Transverse colon (tissue), 4 donors: ENCODE results near the gene WNK4. TPM values are rescaled to one million over a fixed set of nuclear protein-coding genes. Genes with fewer than 3 reads are reported as not detected.

Source experiments
- DNase-seq: peaks from one replicate; pipeline ENCODE4 v3.0.0-alpha.2; 2019
- H3K27ac ChIP-seq, 4 donors: fragments of 200-600 bp; sonication (generic); 2 replicates each; pipeline ENCODE4 v1.5.1; 2016 to 2018; ENCODE audit warnings: inconsistent platforms in 4 of 4
- H3K27me3 ChIP-seq: fragments of 200-600 bp; sonication (generic); 2 replicates; pipeline ENCODE4 v1.5.1; 2017; ENCODE audit warnings: inconsistent platforms
- H3K36me3 ChIP-seq, 4 donors: fragments of 200-600 bp; sonication (generic); 2 replicates each; pipeline ENCODE4 v1.5.1; 2017 to 2019; ENCODE audit warnings: inconsistent platforms in 4 of 4
- H3K4me1 ChIP-seq, 4 donors: fragments of 200-600 bp; sonication (generic); 2 replicates each; pipeline ENCODE4 v1.5.1; 2017 to 2020; ENCODE audit warnings: inconsistent platforms in 4 of 4
- H3K4me3 ChIP-seq, 4 donors: fragments of 200-600 bp; sonication (generic); 1 replicate in 1 of 4; 2 replicates in 3 of 4; pipeline versions ENCODE4 v1.5.1 to v1.6.1; 2017 to 2019; ENCODE audit warnings: inconsistent platforms in 4 of 4
- H3K9me3 ChIP-seq, 2 donors: fragments of 200-600 bp; sonication (generic); 2 replicates each; pipeline ENCODE4 v1.5.1; 2017 to 2019; ENCODE audit warnings: inconsistent platforms in 2 of 2
- EP300 ChIP-seq: sonication (generic); formaldehyde crosslinking; IDR thresholded peaks from one replicate; pipeline ENCODE4 v1.6.1; 2017; ENCODE audit warnings: antibody characterized with exemption, low read depth
- POLR2A ChIP-seq: fragments of 450-650 bp; IDR thresholded peaks from one replicate; pipeline ENCODE4 v1.6.1; 2016; ENCODE audit warnings: antibody characterized with exemption, mild to moderate bottlenecking, moderate library complexity
- POLR2AphosphoS5 ChIP-seq, 3 donors: sonication (generic); formaldehyde crosslinking; IDR thresholded peaks; one replicate each; pipeline ENCODE4 v1.6.1; 2016; ENCODE audit warnings: antibody characterized with exemption in 3 of 3
- whole genome bisulfite sequencing, 2 donors: methylation state at CpG; one replicate each; pipeline ENCODE4 v1.1.5; 2018; ENCODE audit warnings: low coverage in 1 of 2; 5-methylcytosine and 5-hydroxymethylcytosine counted together
- in situ Hi-C, 4 donors: fragments of 200-750 bp; cut with MboI; loops; one replicate each; pipeline versions ENCODE4 v1.15.0 to v1.15.1; 2017; ENCODE audit warnings: low sequenced_read_pairs in 3 of 4, low pct_ligation_motif_present in 1 of 4, low pct_unique_long_range_greater_than_20kb in 1 of 4
- intact Hi-C: fragments of 100-400 bp; cut with DNase I; formaldehyde crosslinking; loops from one replicate; pipeline ENCODE4 v1.15.1; 2023; ENCODE audit warnings: low total_unique reads
- small RNA-seq, 4 donors: library from RNA; depleted of rRNA; stranded (forward); fragments of <200 nt; gene quantifications; one replicate each; pipeline ENCODE3, GENCODE V24; 2016
- total RNA-seq, 4 donors: library from RNA; depleted of rRNA; stranded (reverse); fragments of >200 nt; gene quantifications; one replicate each; pipeline ENCODE4 v1.1.0, GENCODE V29; 2016
- TF ChIP-seq, protein P1 (sequence below), 5 experiments: fragments of 200-600 bp in 3 of 5; fragments of 450-650 bp in 2 of 5; sonication (generic) in 3 of 5; IDR thresholded peaks; 1 replicate in 2 of 5; 2 replicates in 3 of 5; pipeline ENCODE4 v1.5.1; 2016 to 2017; ENCODE audit warnings: antibody characterized with exemption in 5 of 5, inconsistent platforms in 3 of 5, mild to moderate bottlenecking in 2 of 5, moderate library complexity in 1 of 5

The WNK4 gene
- total RNA-seq, 4 donors from 2014 or later: 17.9 to 87.6 (median 40.9) TPM

GRCh38 chr17:42844761-42845555, 64.5 kb downstream of the WNK4 start:
- Histone ChIP-seq H3K27ac (no peak overlapping the region), H3K27me3 (peaks cover 14% of the 10 kb centered on the region), H3K9me3 (no peaks in the 10 kb centered on the region), H3K4me1 (peaks cover 5 to 9% (median 7%) of the 10 kb centered on the region in 4 donors), H3K4me3 (no peak overlapping the region), H3K36me3 (peaks cover 0 to 13% (median 6%) of the 10 kb centered on the region in 4 donors)
- TF ChIP-seq POLR2AphosphoS5 (IDR thresholded peaks at IDR 0.05) (no peak), POLR2A (no peak), EP300 (no peak)
- TF ChIP-seq, protein P1, sequence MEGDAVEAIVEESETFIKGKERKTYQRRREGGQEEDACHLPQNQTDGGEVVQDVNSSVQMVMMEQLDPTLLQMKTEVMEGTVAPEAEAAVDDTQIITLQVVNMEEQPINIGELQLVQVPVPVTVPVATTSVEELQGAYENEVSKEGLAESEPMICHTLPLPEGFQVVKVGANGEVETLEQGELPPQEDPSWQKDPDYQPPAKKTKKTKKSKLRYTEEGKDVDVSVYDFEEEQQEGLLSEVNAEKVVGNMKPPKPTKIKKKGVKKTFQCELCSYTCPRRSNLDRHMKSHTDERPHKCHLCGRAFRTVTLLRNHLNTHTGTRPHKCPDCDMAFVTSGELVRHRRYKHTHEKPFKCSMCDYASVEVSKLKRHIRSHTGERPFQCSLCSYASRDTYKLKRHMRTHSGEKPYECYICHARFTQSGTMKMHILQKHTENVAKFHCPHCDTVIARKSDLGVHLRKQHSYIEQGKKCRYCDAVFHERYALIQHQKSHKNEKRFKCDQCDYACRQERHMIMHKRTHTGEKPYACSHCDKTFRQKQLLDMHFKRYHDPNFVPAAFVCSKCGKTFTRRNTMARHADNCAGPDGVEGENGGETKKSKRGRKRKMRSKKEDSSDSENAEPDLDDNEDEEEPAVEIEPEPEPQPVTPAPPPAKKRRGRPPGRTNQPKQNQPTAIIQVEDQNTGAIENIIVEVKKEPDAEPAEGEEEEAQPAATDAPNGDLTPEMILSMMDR (IDR thresholded peaks at IDR 0.05): no peak
- WGBS, 2 donors: 91% methylated on average over 22 of the region's 24 CpGs; no CpG with 5 or more reads in 1 of the 2 donors
- DNase-seq: no peak
- intact Hi-C loops: loop anchor here (5.0 kb wide), 1 partner anchor 92 kb away; no protein-coding TSS in a partner anchor
- in situ Hi-C loops: loop anchor here (10.0 to 25.0 kb wide), 4 partner anchors 80 to 467 kb away; no protein-coding TSS in a partner anchor

GRCh38 chr17:42845556-42845917, 65.1 kb downstream of the WNK4 start:
- Histone ChIP-seq H3K27ac (no peak overlapping the region), H3K36me3 (peaks cover 0 to 7% (median 3%) of the 10 kb centered on the region in 4 donors), H3K27me3 (peaks cover 18% of the 10 kb centered on the region), H3K9me3 (no peaks in the 10 kb centered on the region), H3K4me1 (peaks cover 5 to 15% (median 12%) of the 10 kb centered on the region in 4 donors), H3K4me3 (no peak overlapping the region)
- in situ Hi-C loops (loop anchor here (10.0 to 25.0 kb wide), 4 partner anchors 79 to 467 kb away; no protein-coding TSS in a partner anchor), intact Hi-C loops (no loop called here)
- TF ChIP-seq EP300 (no peak), POLR2A (no peak), POLR2AphosphoS5 (IDR thresholded peaks at IDR 0.05) (no peak)
- TF ChIP-seq, protein P1 (IDR thresholded peaks at IDR 0.05): no peak
- no peak for DNase-seq
- 94% methylated on average over 12 of the region's 12 CpGs; no CpG with 5 or more reads in 1 of the 2 donors for WGBS, 2 donors

GRCh38 chr17:42845918-42846593, 65.6 kb downstream of the WNK4 start:
- peaks cover 5 to 17% (median 13%) of the 10 kb centered on the region in 4 donors for H3K4me1 ChIP-seq
- intact Hi-C loops: no loop called here
- in situ Hi-C loops: loop anchor here (10.0 to 25.0 kb wide), 4 partner anchors 79 to 466 kb away; no protein-coding TSS in a partner anchor
- peaks cover 0 to 5% (median 2%) of the 10 kb centered on the region in 4 donors for H3K36me3 ChIP-seq
- TF ChIP-seq POLR2AphosphoS5 (IDR thresholded peaks at IDR 0.05) (no peak), POLR2A (no peak), EP300 (no peak)
- TF ChIP-seq, protein P1 (IDR thresholded peaks at IDR 0.05): no peak
- 67 to 72% methylated on average over 3 to 7 of the region's 7 CpGs for WGBS, 2 donors
- DNase-seq: no peak
- H3K27ac ChIP-seq: no peak overlapping the region
- H3K9me3 ChIP-seq: no peaks in the 10 kb centered on the region
- H3K27me3 ChIP-seq: peaks cover 23% of the 10 kb centered on the region
- H3K4me3 ChIP-seq: no peak overlapping the region

Small RNA genes lying within 50 kb of the gene (small RNA-seq; reads per million reads assigned to genes)
- gene HMGN2P15 (0 reads per million in 4 donors), gene MIR6781 (0 reads per million in 4 donors)

Other genes starting within 250 kb of the WNK4 start
- 10 to 100 TPM; 35.4 to 95.7 (median 66.2) TPM for gene NAGLU, start 244.4 kb upstream of the WNK4 start, total RNA-seq
- 1 to 10 TPM in 1 of 4 donors, under 1 TPM in 2, not detected in 1; 0.41 to 2.2 (median 0.95) TPM for gene HSD17B1, start 227.7 kb upstream of the WNK4 start, total RNA-seq
- 10 to 100 TPM; 46.4 to 91.7 (median 57.6) TPM for gene COASY, start 218.5 kb upstream of the WNK4 start, total RNA-seq
- 100 to 1,000 TPM in 3 of 4 donors, 10 to 100 TPM in 1; 81.3 to 191 (median 143) TPM for gene MLX, start 213.5 kb upstream of the WNK4 start, total RNA-seq
- 1 to 10 TPM in 2 of 4 donors, under 1 TPM in 1, not detected in 1; 0.96 to 2.6 (median 1.3) TPM for gene PSMC3IP, start 202.9 kb upstream of the WNK4 start, total RNA-seq
- gene RETREG3, start 171.2 kb upstream of the WNK4 start, total RNA-seq: 10 to 100 TPM; 47.2 to 71.8 (median 59.0) TPM
- 10 to 100 TPM in 2 of 4 donors, 1 to 10 TPM in 2; 6.0 to 27.7 (median 14.3) TPM for gene TUBG1, start 170.9 kb upstream of the WNK4 start, total RNA-seq
- 10 to 100 TPM in 3 of 4 donors, 1 to 10 TPM in 1; 9.6 to 53.1 (median 26.7) TPM for gene TUBG2, start 121.3 kb upstream of the WNK4 start, total RNA-seq
- 10 to 100 TPM in 2 of 4 donors, 1 to 10 TPM in 2; 5.8 to 29.9 (median 9.9) TPM for gene PLEKHH3, start 103.6 kb upstream of the WNK4 start, total RNA-seq
- 1 to 10 TPM in 1 of 4 donors, under 1 TPM in 1, not detected in 2; 0.82 to 3.5 TPM for gene CCR10, start 98.8 kb upstream of the WNK4 start, total RNA-seq
- gene CNTNAP1, start 98.1 kb upstream of the WNK4 start, total RNA-seq: 10 to 100 TPM in 2 of 4 donors, 1 to 10 TPM in 2; 3.7 to 43.8 (median 10.1) TPM
- gene EZH1, start 35.6 kb upstream of the WNK4 start, total RNA-seq: 100 to 1,000 TPM in 1 of 4 donors, 10 to 100 TPM in 3; 30.4 to 159 (median 43.4) TPM
- gene RAMP2, start 19.4 kb upstream of the WNK4 start, total RNA-seq: 10 to 100 TPM in 2 of 4 donors, 1 to 10 TPM in 2; 6.1 to 88.0 (median 23.4) TPM
- gene VPS25, start 7.2 kb upstream of the WNK4 start, total RNA-seq: 100 to 1,000 TPM in 1 of 4 donors, 10 to 100 TPM in 3; 58.3 to 111 (median 79.7) TPM
- gene COA3, start 18.1 kb downstream of the WNK4 start, total RNA-seq: 100 to 1,000 TPM; 128 to 400 (median 171) TPM
- gene CNTD1, start 18.3 kb downstream of the WNK4 start, total RNA-seq: 1 to 10 TPM in 1 of 4 donors, under 1 TPM in 1, not detected in 2; 0.48 to 1.5 TPM
- gene BECN1, start 43.7 kb downstream of the WNK4 start, total RNA-seq: 100 to 1,000 TPM in 3 of 4 donors, 10 to 100 TPM in 1; 78.2 to 199 (median 120) TPM
- gene PSME3, start 52.8 kb downstream of the WNK4 start, total RNA-seq: 100 to 1,000 TPM in 1 of 4 donors, 10 to 100 TPM in 3; 37.0 to 131 (median 60.4) TPM
- 1 to 10 TPM in 2 of 4 donors, under 1 TPM in 2; 0.55 to 6.0 (median 1.1) TPM for gene AOC2, start 64.0 kb downstream of the WNK4 start, total RNA-seq
- 100 to 1,000 TPM in 1 of 4 donors, 10 to 100 TPM in 3; 14.3 to 134 (median 35.2) TPM for gene AOC3, start 70.6 kb downstream of the WNK4 start, total RNA-seq
- gene G6PC1, start 120.2 kb downstream of the WNK4 start, total RNA-seq: under 1 TPM in 2 of 4 donors, not detected in 2; 0.32 to 0.68 TPM
- 10 to 100 TPM in 2 of 4 donors, 1 to 10 TPM in 2; 2.6 to 21.9 (median 9.5) TPM for gene AARSD1, start 183.8 kb downstream of the WNK4 start, total RNA-seq
- gene PTGES3L, start 199.5 kb downstream of the WNK4 start, total RNA-seq: 1 to 10 TPM in 3 of 4 donors, not detected in 1; 3.4 to 8.3 (median 5.1) TPM
- 10 to 100 TPM; 18.1 to 43.8 (median 27.8) TPM for gene RUNDC1, start 200.0 kb downstream of the WNK4 start, total RNA-seq
- gene RPL27, start 217.8 kb downstream of the WNK4 start, total RNA-seq: 100 to 1,000 TPM; 243 to 836 (median 677) TPM
- 10 to 100 TPM; 11.5 to 81.1 (median 47.2) TPM for gene IFI35, start 226.2 kb downstream of the WNK4 start, total RNA-seq
- gene VAT1, start 241.8 kb downstream of the WNK4 start, total RNA-seq: 10 to 100 TPM; 26.2 to 94.1 (median 65.7) TPM
- under 1 TPM in 2 of 4 donors, not detected in 2; 0.41 to 0.64 TPM for gene RND2, start 244.6 kb downstream of the WNK4 start, total RNA-seq